Liver (tissue), 9 donors: ENCODE measurements around the gene CLDN16. TPM values are rescaled to one million over a fixed set of nuclear protein-coding genes. Genes with fewer than 3 reads are reported as not detected.

Experiments
- DNase-seq: peaks from one replicate; pipeline ENCODE4 v3.0.0-alpha.2; 2017; ENCODE audit warnings: low spot score
- H3K27ac ChIP-seq, 2 donors: one replicate each; pipeline ENCODE4 v1.7.0; 2013; ENCODE audit warnings: inconsistent platforms in 2 of 2, low read length in 2 of 2, control low read depth in 1 of 2, low read depth in 1 of 2, mild to moderate bottlenecking in 1 of 2
- H3K27me3 ChIP-seq, 4 donors: one replicate each; pipeline versions ENCODE4 v1.6.1 to v1.7.0; 2013; ENCODE audit warnings: low read length in 3 of 4, inconsistent platforms in 1 of 4, mild to moderate bottlenecking in 1 of 4, moderate library complexity in 1 of 4; ENCODE audit not compliant: control insufficient read depth in 4 of 4, insufficient read depth in 4 of 4
- H3K36me3 ChIP-seq, 4 donors: one replicate each; pipeline versions ENCODE4 v1.6.1 to v1.7.0; 2013; ENCODE audit warnings: low read length in 3 of 4, mild to moderate bottlenecking in 3 of 4, low read depth in 1 of 4, moderate library complexity in 1 of 4; ENCODE audit not compliant: control insufficient read depth in 4 of 4, insufficient read depth in 3 of 4
- H3K4me1 ChIP-seq, 4 donors: one replicate each; pipeline versions ENCODE4 v1.6.1 to v1.7.0; 2013; ENCODE audit warnings: low read length in 3 of 4, mild to moderate bottlenecking in 3 of 4, moderate library complexity in 1 of 4; ENCODE audit not compliant: control insufficient read depth in 4 of 4, insufficient read depth in 4 of 4
- H3K4me3 ChIP-seq, 3 donors: one replicate each; pipeline versions ENCODE4 v1.6.1 to v1.7.0; 2013; ENCODE audit warnings: low read length in 3 of 3, control low read depth in 1 of 3, low read depth in 1 of 3, mild to moderate bottlenecking in 1 of 3
- H3K9ac ChIP-seq, 2 donors: one replicate each; pipeline ENCODE4 v1.7.0; 2013; ENCODE audit warnings: low read length in 2 of 2, mild to moderate bottlenecking in 2 of 2, moderate library complexity in 2 of 2, control low read depth in 1 of 2, low read depth in 1 of 2
- H3K9me3 ChIP-seq, 4 donors: one replicate each; pipeline versions ENCODE4 v1.6.1 to v1.7.0; 2013; ENCODE audit warnings: low read length in 3 of 4; ENCODE audit not compliant: control insufficient read depth in 4 of 4
- EGR1 ChIP-seq, 2 donors: IDR thresholded peaks; 2 replicates each; pipeline ENCODE4 v1.6.1; 2016 to 2018; ENCODE audit warnings: antibody characterized with exemption in 2 of 2, low read depth in 2 of 2
- FOXA1 ChIP-seq: IDR thresholded peaks from 2 replicates; pipeline ENCODE4 v1.6.1; 2016; ENCODE audit warnings: antibody characterized with exemption
- GABPA ChIP-seq, 2 donors: IDR thresholded peaks in 1 of 2; conservative IDR thresholded peaks in 1 of 2; 2 replicates each; pipeline ENCODE4 v1.6.1; 2016; ENCODE audit warnings: antibody characterized with exemption in 2 of 2, mild to moderate bottlenecking in 1 of 2, moderate library complexity in 1 of 2
- HNF4A ChIP-seq, 2 donors: conservative IDR thresholded peaks; 2 replicates each; pipeline ENCODE4 v1.6.1; 2016; ENCODE audit warnings: antibody characterized with exemption in 2 of 2, mild to moderate bottlenecking in 2 of 2
- JUND ChIP-seq, 2 donors: IDR thresholded peaks; 2 replicates each; pipeline ENCODE4 v1.6.1; 2016; ENCODE audit warnings: antibody characterized with exemption in 2 of 2
- NR2F2 ChIP-seq: IDR thresholded peaks from 2 replicates; pipeline ENCODE4 v1.6.1; 2016; ENCODE audit warnings: antibody characterized with exemption
- RAD21 ChIP-seq, 2 donors: IDR thresholded peaks; 2 replicates each; pipeline ENCODE4 v1.6.1; 2016; ENCODE audit warnings: antibody characterized with exemption in 2 of 2, mild to moderate bottlenecking in 2 of 2
- RXRA ChIP-seq, 2 donors: IDR thresholded peaks; 2 replicates each; pipeline ENCODE4 v1.6.1; 2017 to 2018; ENCODE audit warnings: antibody characterized with exemption in 2 of 2, mild to moderate bottlenecking in 1 of 2
- YY1 ChIP-seq: IDR thresholded peaks from 2 replicates; pipeline ENCODE4 v1.6.1; 2016; ENCODE audit warnings: antibody characterized with exemption, mild to moderate bottlenecking
- WGBS: extraction: QIAGEN DNeasy Blood & Tissue Kit; methylation state at CpG from one replicate; pipeline ENCODE4 v1.1.7; 2013; 5-methylcytosine and 5-hydroxymethylcytosine counted together
- polyA plus RNA-seq, 2 donors: library from polyadenylated mRNA; stranded (reverse) in 1 of 2; unstranded in 1 of 2; fragments of 200-250 nt in 1 of 2; fragments of >200 nt in 1 of 2; fragmentation: Nextera tagmentation in 1 of 2; extraction: Ambion mirVana in 1 of 2; gene quantifications; one replicate each; pipeline versions ENCODE4 v1.2.1 to v1.2.3, GENCODE V29; 2013 to 2015
- total RNA-seq, 2 donors: library from RNA; depleted of rRNA; stranded (reverse); fragments of >200 nt; gene quantifications; one replicate each; pipeline ENCODE4 v1.2.3, GENCODE V29; 2014
- TF ChIP-seq, protein P1 (sequence below): IDR thresholded peaks from 2 replicates; pipeline ENCODE4 v1.6.1; 2016; ENCODE audit warnings: antibody characterized with exemption
- TF ChIP-seq, protein P2 (sequence below): IDR thresholded peaks from 2 replicates; pipeline ENCODE4 v1.6.1; 2016; ENCODE audit warnings: antibody characterized with exemption, mild to moderate bottlenecking
- TF ChIP-seq, protein P3 (sequence below): IDR thresholded peaks from 2 replicates; pipeline ENCODE4 v1.6.1; 2016; ENCODE audit warnings: antibody characterized with exemption
- donor health status: healthy.
- donor health status: healthy.
- donor health status: healthy.
- donor health status: healthy.
- donor health status: healthy.

The CLDN16 gene
- total and polyA plus RNA-seq, 4 donors = 0.22 to 0.89 (median 0.70) TPM

DNA sequence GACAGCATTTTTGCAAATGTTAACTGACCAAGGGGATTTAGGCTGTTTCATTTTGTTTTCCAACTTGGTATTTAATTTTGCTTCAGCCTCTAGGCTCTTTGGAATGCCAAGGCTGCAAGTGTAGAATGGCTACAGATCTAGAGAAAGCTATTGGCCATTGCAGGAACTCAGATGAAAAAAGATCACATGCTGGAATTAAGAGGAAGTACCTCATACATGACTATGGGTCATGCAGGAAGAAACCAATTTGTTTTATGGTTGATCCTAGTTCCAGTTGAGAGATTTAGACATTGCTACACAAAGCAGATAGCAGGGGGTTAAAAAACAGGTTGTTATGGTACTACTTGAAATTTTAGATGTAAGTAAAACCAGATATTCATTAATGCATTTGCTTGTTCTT, 12.7 kb upstream of the CLDN16 start (continued):
- TF ChIP-seq YY1 = no peak
- TF ChIP-seq, protein P1, sequence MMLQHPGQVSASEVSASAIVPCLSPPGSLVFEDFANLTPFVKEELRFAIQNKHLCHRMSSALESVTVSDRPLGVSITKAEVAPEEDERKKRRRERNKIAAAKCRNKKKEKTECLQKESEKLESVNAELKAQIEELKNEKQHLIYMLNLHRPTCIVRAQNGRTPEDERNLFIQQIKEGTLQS = no peak
- TF ChIP-seq FOXA1 = no peak
- no peak for TF ChIP-seq GABPA (IDR thresholded peaks at IDR 0.05 in 1 of 2, conservative IDR thresholded peaks at IDR 0.05 in 1 of 2)

DNA sequence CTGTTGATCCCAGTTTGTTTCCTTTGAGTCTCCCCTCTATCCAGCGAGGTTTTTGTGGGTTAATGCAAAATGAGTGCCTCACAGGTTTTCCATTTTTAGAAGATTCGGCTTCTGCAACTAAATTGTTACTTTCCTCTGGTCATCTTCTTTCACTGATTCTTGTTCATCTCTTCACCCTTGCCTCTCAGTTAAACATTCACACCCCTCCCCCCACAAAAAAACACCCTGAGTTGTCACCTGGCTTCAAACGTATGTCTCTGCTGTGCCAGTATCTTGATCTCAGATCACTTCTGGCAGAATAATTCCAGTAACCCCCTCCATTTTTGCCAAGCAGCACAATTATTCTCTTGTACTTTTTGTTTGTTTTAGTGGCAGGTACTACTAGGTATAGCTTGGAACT, 12.3 kb upstream of the CLDN16 start:
- no peak for TF ChIP-seq NR2F2
- Histone ChIP-seq H3K4me1 (peaks cover 0 to 3% (median under 1%) of the 10 kb centered on the region in 4 donors), H3K4me3 (no peak overlapping the region), H3K27me3 (no peaks in the 10 kb centered on the region), H3K36me3 (no peaks in the 10 kb centered on the region), H3K9ac (no peak overlapping the region), H3K27ac (no peak overlapping the region), H3K9me3 (no peaks in the 10 kb centered on the region)
- DNase-seq = no peak
- 77% methylated on average over 3 of the region's 3 CpGs for WGBS

DNA sequence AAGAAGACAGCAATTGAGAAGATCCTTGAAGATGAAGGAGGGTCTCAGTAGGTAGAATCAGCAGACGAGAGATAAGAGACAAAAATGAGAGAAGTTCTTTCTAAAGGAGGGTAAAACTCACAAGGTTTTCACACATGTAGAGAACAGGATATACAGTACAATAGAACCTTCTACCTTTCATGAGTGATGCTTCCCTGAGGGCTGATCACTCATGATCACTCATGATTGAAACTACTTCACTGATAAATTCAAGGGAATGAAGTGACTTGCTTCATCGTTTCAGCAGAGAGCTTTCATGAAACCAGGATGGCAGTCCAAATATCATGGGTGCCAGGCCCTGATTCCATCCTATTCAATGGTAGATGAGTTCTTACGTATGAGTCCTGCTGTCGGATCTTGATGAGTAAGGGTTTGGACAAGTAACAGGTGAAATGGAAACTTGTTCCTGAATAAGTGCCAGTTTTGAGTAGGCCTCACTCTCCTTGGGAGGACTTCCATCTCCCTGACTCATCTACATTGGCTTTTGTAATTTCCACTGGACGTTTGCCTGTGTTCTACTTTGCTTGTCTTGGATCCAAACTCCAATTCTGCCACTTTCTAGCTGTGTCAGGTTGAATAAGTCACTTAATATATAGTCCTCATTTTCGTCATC, 9.6 kb upstream of the CLDN16 start:
- 54% methylated on average over 6 of the region's 6 CpGs for WGBS
- H3K4me1 ChIP-seq = peaks cover 0 to 3% (median under 1%) of the 10 kb centered on the region in 4 donors
- H3K27me3 ChIP-seq = no peaks in the 10 kb centered on the region
- peak overlapping the region; percentile 1 to 4 for H3K27ac ChIP-seq
- no peaks in the 10 kb centered on the region for H3K9me3 ChIP-seq
- no peak for DNase-seq
- no peak overlapping the region for H3K9ac ChIP-seq
- H3K36me3 ChIP-seq = no peaks in the 10 kb centered on the region
- TF ChIP-seq RXRA (IDR thresholded peaks at IDR 0.05) (peak in 1 of 2 donors; percentile 56), JUND (IDR thresholded peaks at IDR 0.05) (peak in 1 of 2 donors; percentile 95), YY1 (peak; percentile 27), EGR1 (IDR thresholded peaks at IDR 0.05; ENCODE audit: low read depth in 2 of 2) (peak in 1 of 2 donors; percentile 33), HNF4A (conservative IDR thresholded peaks at IDR 0.05) (peak; percentile 41 to 78), RAD21 (IDR thresholded peaks at IDR 0.05) (peak; percentile 6 to 41), NR2F2 (no peak)
- TF ChIP-seq, protein P1 = peak; percentile 17
- TF ChIP-seq, protein P2, sequence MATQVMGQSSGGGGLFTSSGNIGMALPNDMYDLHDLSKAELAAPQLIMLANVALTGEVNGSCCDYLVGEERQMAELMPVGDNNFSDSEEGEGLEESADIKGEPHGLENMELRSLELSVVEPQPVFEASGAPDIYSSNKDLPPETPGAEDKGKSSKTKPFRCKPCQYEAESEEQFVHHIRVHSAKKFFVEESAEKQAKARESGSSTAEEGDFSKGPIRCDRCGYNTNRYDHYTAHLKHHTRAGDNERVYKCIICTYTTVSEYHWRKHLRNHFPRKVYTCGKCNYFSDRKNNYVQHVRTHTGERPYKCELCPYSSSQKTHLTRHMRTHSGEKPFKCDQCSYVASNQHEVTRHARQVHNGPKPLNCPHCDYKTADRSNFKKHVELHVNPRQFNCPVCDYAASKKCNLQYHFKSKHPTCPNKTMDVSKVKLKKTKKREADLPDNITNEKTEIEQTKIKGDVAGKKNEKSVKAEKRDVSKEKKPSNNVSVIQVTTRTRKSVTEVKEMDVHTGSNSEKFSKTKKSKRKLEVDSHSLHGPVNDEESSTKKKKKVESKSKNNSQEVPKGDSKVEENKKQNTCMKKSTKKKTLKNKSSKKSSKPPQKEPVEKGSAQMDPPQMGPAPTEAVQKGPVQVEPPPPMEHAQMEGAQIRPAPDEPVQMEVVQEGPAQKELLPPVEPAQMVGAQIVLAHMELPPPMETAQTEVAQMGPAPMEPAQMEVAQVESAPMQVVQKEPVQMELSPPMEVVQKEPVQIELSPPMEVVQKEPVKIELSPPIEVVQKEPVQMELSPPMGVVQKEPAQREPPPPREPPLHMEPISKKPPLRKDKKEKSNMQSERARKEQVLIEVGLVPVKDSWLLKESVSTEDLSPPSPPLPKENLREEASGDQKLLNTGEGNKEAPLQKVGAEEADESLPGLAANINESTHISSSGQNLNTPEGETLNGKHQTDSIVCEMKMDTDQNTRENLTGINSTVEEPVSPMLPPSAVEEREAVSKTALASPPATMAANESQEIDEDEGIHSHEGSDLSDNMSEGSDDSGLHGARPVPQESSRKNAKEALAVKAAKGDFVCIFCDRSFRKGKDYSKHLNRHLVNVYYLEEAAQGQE = no peak
- TF ChIP-seq, protein P3, sequence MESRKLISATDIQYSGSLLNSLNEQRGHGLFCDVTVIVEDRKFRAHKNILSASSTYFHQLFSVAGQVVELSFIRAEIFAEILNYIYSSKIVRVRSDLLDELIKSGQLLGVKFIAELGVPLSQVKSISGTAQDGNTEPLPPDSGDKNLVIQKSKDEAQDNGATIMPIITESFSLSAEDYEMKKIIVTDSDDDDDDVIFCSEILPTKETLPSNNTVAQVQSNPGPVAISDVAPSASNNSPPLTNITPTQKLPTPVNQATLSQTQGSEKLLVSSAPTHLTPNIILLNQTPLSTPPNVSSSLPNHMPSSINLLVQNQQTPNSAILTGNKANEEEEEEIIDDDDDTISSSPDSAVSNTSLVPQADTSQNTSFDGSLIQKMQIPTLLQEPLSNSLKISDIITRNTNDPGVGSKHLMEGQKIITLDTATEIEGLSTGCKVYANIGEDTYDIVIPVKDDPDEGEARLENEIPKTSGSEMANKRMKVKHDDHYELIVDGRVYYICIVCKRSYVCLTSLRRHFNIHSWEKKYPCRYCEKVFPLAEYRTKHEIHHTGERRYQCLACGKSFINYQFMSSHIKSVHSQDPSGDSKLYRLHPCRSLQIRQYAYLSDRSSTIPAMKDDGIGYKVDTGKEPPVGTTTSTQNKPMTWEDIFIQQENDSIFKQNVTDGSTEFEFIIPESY = peak; percentile 29
- H3K4me3 ChIP-seq = no peak overlapping the region
